Osteoblast (primary cell): ENCODE measurements around the gene TMEM184C. TPM values are rescaled to one million over a fixed set of nuclear protein-coding genes. Genes with fewer than 3 reads are reported as not detected.
A peak's percentile ranks its signal among the peaks of the same experiment; 100 is the strongest.

ENCODE experiments used
- DNase-seq: peaks from one replicate; pipeline ENCODE4 v3.0.0; 2011; ENCODE audit warnings: low spot score, mixed read lengths; ENCODE audit not compliant: insufficient read length; ENCODE audit errors: missing footprints
- H2AFZ ChIP-seq: 2 replicates; pipeline ENCODE4 v1.6.0; 2011; ENCODE audit warnings: mild to moderate bottlenecking, low read length
- H3K27ac ChIP-seq: 2 replicates; pipeline ENCODE4 v1.5.1; 2011; ENCODE audit warnings: mild to moderate bottlenecking, low read depth, low read length, moderate library complexity
- H3K27me3 ChIP-seq: 2 replicates; pipeline ENCODE4 v1.6.0; 2012; ENCODE audit warnings: mild to moderate bottlenecking, control low read depth, inconsistent platforms, low read length, moderate library complexity; ENCODE audit not compliant: insufficient read depth
- H3K36me3 ChIP-seq: 2 replicates; pipeline ENCODE4 v1.5.1; 2011; ENCODE audit warnings: mild to moderate bottlenecking, low read length, control low read depth, moderate library complexity; ENCODE audit not compliant: insufficient read depth
- H3K4me1 ChIP-seq: 2 replicates; pipeline ENCODE4 v1.5.1; 2011; ENCODE audit warnings: mild to moderate bottlenecking, low read length, control low read depth, moderate library complexity; ENCODE audit not compliant: insufficient read depth
- H3K4me2 ChIP-seq: 2 replicates; pipeline ENCODE4 v1.6.0; 2011; ENCODE audit warnings: mild to moderate bottlenecking, low read length; ENCODE audit not compliant: insufficient read depth
- H3K4me3 ChIP-seq: fragments of 200-600 bp; sonication (generic); 3 replicates; pipeline ENCODE4 v1.5.1; 2012; ENCODE audit warnings: mild to moderate bottlenecking, low read length, inconsistent platforms; ENCODE audit not compliant: insufficient read depth
- H3K79me2 ChIP-seq: 2 replicates; pipeline ENCODE4 v1.6.0; 2012; ENCODE audit warnings: mild to moderate bottlenecking, low read length, control low read depth, inconsistent platforms; ENCODE audit not compliant: insufficient read depth
- H3K9me3 ChIP-seq: 2 replicates; pipeline ENCODE4 v1.5.1; 2011; ENCODE audit warnings: low read depth, low read length, control low read depth
- H4K20me1 ChIP-seq: 2 replicates; pipeline ENCODE4 v1.6.0; 2012; ENCODE audit warnings: mild to moderate bottlenecking, low read length, control low read depth; ENCODE audit not compliant: insufficient read depth
- CTCF ChIP-seq: IDR thresholded peaks from 2 replicates; pipeline ENCODE4 v1.5.1; 2011; ENCODE audit warnings: mild to moderate bottlenecking, low read depth, low read length, moderate library complexity; ENCODE audit errors: extremely low read depth
- total RNA-seq: library from RNA; depleted of rRNA; stranded (reverse); fragments of >200 nt; gene quantifications from 2 replicates; pipeline ENCODE4 v1.2.3, GENCODE V29; 2012

TMEM184C gene
- total RNA-seq, 1 donor: 43.4 TPM

- no peak for TF ChIP-seq CTCF
- no peak for DNase-seq
These were observed 34.7 kb upstream of the TMEM184C start for GRCh38 chr4:147582386-147583060.

DNA sequence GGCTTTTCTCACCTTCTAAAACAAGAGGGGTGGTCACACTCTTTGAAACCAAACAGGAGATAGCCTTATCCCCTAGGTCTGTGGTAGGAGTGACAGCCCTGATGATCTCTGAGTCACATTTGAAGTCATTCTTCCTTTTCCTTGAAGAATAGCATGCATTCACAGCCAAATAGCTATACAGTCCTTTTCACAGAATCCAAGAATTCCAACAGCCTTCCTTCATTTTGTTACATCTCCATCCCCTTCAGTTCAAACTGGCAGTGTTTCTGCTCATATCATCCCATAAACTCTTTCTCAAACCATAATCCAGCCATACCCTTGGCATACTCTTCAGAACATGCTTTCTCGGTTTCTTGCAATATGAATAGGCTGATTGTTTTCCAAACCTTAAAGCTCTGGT, 33.3 kb upstream of the TMEM184C start:
- no peak overlapping the region for H3K27ac ChIP-seq
- H2AFZ ChIP-seq: no peak overlapping the region
- H3K4me3 ChIP-seq: no peak overlapping the region
- DNase-seq: no peak
- peaks cover 18% of the 10 kb centered on the region for H3K4me1 ChIP-seq
- H3K36me3 ChIP-seq: no peaks in the 10 kb centered on the region
- H4K20me1 ChIP-seq: no peaks in the 10 kb centered on the region
- H3K9me3 ChIP-seq: no peaks in the 10 kb centered on the region
- TF ChIP-seq CTCF: no peak
- H3K79me2 ChIP-seq: no peaks in the 10 kb centered on the region
- no peaks in the 10 kb centered on the region for H3K27me3 ChIP-seq
- no peak overlapping the region for H3K4me2 ChIP-seq

More at GRCh38 chr4:147582386-147583060, 34.7 kb upstream of the TMEM184C start:
- Histone ChIP-seq H3K4me3 (no peak overlapping the region), H3K9me3 (no peaks in the 10 kb centered on the region), H3K27me3 (no peaks in the 10 kb centered on the region), H3K4me1 (peaks cover 29% of the 10 kb centered on the region), H4K20me1 (no peaks in the 10 kb centered on the region), H3K27ac (peak overlapping the region; percentile 43), H3K4me2 (no peak overlapping the region), H3K36me3 (no peaks in the 10 kb centered on the region), H3K79me2 (no peaks in the 10 kb centered on the region), H2AFZ (no peak overlapping the region)

GRCh38 chr4:147586032-147586431, 31.2 kb upstream of the TMEM184C start:
- H3K79me2 ChIP-seq: no peaks in the 10 kb centered on the region
- TF ChIP-seq CTCF: no peak

DNA sequence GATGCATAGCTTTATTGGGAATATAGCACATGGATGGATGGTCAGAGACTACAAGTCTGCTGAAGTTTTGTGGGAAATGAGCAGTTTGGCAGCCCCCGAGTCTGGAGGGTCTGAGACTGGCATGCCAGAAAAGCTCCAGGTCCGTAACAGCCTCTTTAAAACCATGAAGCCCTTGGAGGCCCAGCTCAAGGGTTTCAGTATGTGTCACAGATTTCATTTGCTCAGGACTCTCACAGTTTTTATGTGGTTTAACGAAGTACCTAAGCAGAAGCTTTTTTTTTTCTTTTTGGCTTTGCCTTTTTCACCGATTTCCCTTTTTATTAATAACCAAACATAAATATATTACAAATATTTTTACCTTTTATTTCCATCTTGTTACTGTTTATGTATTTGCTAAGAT, 30.6 kb upstream of the TMEM184C start:
- Histone ChIP-seq H3K27me3 (no peaks in the 10 kb centered on the region), H3K9me3 (no peaks in the 10 kb centered on the region), H3K36me3 (no peaks in the 10 kb centered on the region), H3K27ac (no peak overlapping the region), H4K20me1 (no peaks in the 10 kb centered on the region), H3K4me2 (no peak overlapping the region), H2AFZ (no peak overlapping the region), H3K4me3 (no peak overlapping the region), H3K79me2 (no peaks in the 10 kb centered on the region), H3K4me1 (peaks cover 19% of the 10 kb centered on the region)
- no peak for TF ChIP-seq CTCF
- no peak for DNase-seq

More at GRCh38 chr4:147586032-147586431, 31.2 kb upstream of the TMEM184C start:
- H3K27ac ChIP-seq: no peak overlapping the region
- no peaks in the 10 kb centered on the region for H3K27me3 ChIP-seq
- H3K36me3 ChIP-seq: no peaks in the 10 kb centered on the region
- DNase-seq: no peak
- H3K9me3 ChIP-seq: no peaks in the 10 kb centered on the region
- no peaks in the 10 kb centered on the region for H4K20me1 ChIP-seq
- H3K4me2 ChIP-seq: no peak overlapping the region
- H3K4me3 ChIP-seq: no peak overlapping the region
- no peak overlapping the region for H2AFZ ChIP-seq
- H3K4me1 ChIP-seq: peaks cover 25% of the 10 kb centered on the region
